22Rv1 (cell line): Measurements from ENCODE around the gene WNT1.

Experiments
- CTCF ChIP-seq: fragments of 450-650 bp; IDR thresholded peaks from 2 replicates; pipeline ENCODE4 v1.5.1; 2017; ENCODE audit warnings: mild to moderate bottlenecking
- ZFX ChIP-seq: fragments of 450-650 bp; IDR thresholded peaks from 2 replicates; pipeline ENCODE4 v1.6.1; 2017; ENCODE audit warnings: antibody characterized with exemption, borderline replicate concordance

- TF ChIP-seq CTCF, result peak; percentile 61
- TF ChIP-seq ZFX, result no peak
Measured at GRCh38 chr12:49019443-49020324, 41.6 kb downstream of the WNT1 start.
